OCI-LY1 (cell line): ENCODE data around the gene CXCL6.

Source experiments
- CTCF ChIP-seq: fragments of 200-600 bp; sonication (generic), shearing (Covaris generic); IDR thresholded peaks from 2 replicates; pipeline ENCODE4 v1.5.1; 2017; ENCODE audit warnings: mild to moderate bottlenecking, antibody characterized with exemption, low read length, moderate library complexity, mixed read lengths
- EZH2 ChIP-seq: fragments of 200-600 bp; sonication (generic), shearing (Covaris generic); IDR thresholded peaks from 2 replicates; pipeline ENCODE4 v1.8.0; 2017; ENCODE audit warnings: borderline replicate concordance, mixed run types, mild to moderate bottlenecking, antibody characterized with exemption, low read length, moderate library complexity, mixed read lengths

DNA sequence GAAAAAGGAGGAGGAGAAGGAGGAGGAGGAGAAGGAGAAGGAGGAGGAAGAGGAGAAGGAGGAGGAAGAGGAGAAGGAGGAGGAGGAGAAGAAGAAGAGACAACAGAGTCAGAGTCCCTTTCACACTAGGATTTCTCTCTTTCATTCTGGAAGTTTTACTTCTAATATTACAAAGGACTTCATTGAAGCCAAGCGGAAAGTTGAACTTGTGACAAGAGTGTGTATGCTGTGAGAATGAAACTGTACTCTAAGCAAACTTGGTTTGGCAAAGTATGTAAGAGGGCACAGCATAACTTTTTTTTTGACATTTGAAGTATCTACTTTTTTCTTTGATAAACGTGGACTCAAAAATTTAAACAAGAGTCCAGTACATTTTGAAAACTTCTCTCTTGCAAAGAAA is 48.1 kb upstream of the CXCL6 start:
- no peak for TF ChIP-seq CTCF
- no peak for TF ChIP-seq EZH2
